GM18505 (cell line): ENCODE measurements around the gene EIF3K.

Experiments used
- ATAC-seq: cut with Tn5 transposase; IDR thresholded peaks from one replicate; pipeline ENCODE4 v1.9.1; 2021; ENCODE audit not compliant: unreplicated experiment
- POLR2A ChIP-seq: IDR thresholded peaks from 4 replicates; pipeline ENCODE4 v1.6.1; 2011; ENCODE audit warnings: borderline replicate concordance; ENCODE audit not compliant: insufficient read depth, insufficient read length; ENCODE audit errors: extremely low read depth

The EIF3K gene

GRCh38 chr19:38632476-38633213, 13.7 kb downstream of the EIF3K start:
- no peak for TF ChIP-seq POLR2A
- no peak for ATAC-seq

- no peak for TF ChIP-seq POLR2A
- no peak for ATAC-seq
Measured at GRCh38 chr19:38634757-38635482, 15.9 kb downstream of the EIF3K start.

GRCh38 chr19:38635483-38636399, 16.8 kb downstream of the EIF3K start:
- no peak for ATAC-seq
- TF ChIP-seq POLR2A = no peak

- no peak for TF ChIP-seq POLR2A
- no peak for ATAC-seq
Measured at GRCh38 chr19:38638461-38638860, 19.5 kb downstream of the EIF3K start.

- TF ChIP-seq POLR2A = no peak
- ATAC-seq = no peak
Measured at GRCh38 chr19:38639679-38640078, 20.7 kb downstream of the EIF3K start.

- TF ChIP-seq POLR2A = no peak
- ATAC-seq = no peak
Measured at GRCh38 chr19:38640368-38640767, 21.4 kb downstream of the EIF3K start.

- ATAC-seq = no peak
- TF ChIP-seq POLR2A = no peak
Measured at GRCh38 chr19:38642176-38642575, 23.2 kb downstream of the EIF3K start.

- no peak for TF ChIP-seq POLR2A
- ATAC-seq = no peak
Measured at GRCh38 chr19:38644719-38645118, 25.7 kb downstream of the EIF3K start.

GRCh38 chr19:38647368-38647965, 28.5 kb downstream of the EIF3K start, which contains the start of gene ACTN4:
ACTN4 (plus strand) TSS chr19:38647649; CDS start chr19:38647746, 97 bp downstream.
- peak; percentile 98 for TF ChIP-seq POLR2A
- ATAC-seq = peak; percentile 92

- no peak for TF ChIP-seq POLR2A
- ATAC-seq = no peak
Measured at GRCh38 chr19:38647966-38648768, 29.2 kb downstream of the EIF3K start.

GRCh38 chr19:38648769-38649304, 29.8 kb downstream of the EIF3K start:
- ATAC-seq = no peak
- TF ChIP-seq POLR2A = no peak
